Astrocyte of the spinal cord (primary cell): Measurements from ENCODE around the gene FOXRED1.
"Not testable (repeated sequence)": the region's sequence is repeated elsewhere in the genome, so short reads cannot be mapped to it uniquely, and the experiment has no call there.

Experiments used
- DNase-seq: peaks from one replicate; pipeline ENCODE4 v3.0.0; 2011; ENCODE audit warnings: low read depth, low spot score
- H3K4me3 ChIP-seq: 2 replicates; pipeline ENCODE4 v1.5.1; 2011; ENCODE audit warnings: low read depth, mild to moderate bottlenecking, low read length, moderate library complexity
- CTCF ChIP-seq: IDR thresholded peaks from 2 replicates; pipeline ENCODE4 v1.5.1; 2012; ENCODE audit warnings: low read depth, mild to moderate bottlenecking, low read length, inconsistent platforms
- in situ Hi-C: cut with HindIII; loops from 2 replicates; pipeline ENCODE4 v1.10.0; 2017; ENCODE audit warnings: low sequenced_read_pairs

FOXRED1 gene

GRCh38 chr11:126297004-126297403, 28.1 kb downstream of the FOXRED1 start:
- H3K4me3 ChIP-seq: no peak overlapping the region
- in situ Hi-C loops: no loop called here
- no peak for DNase-seq
- TF ChIP-seq CTCF: no peak

- DNase-seq: peak; percentile 93
- TF ChIP-seq CTCF: no peak
- in situ Hi-C loops: no loop called here
- H3K4me3 ChIP-seq: peak within 1 kb of the TSS; percentile 83
These were observed 34.9 kb downstream of the FOXRED1 start, which contains the start of gene DCPS for GRCh38 chr11:126303623-126304456. TSS of gene DCPS (plus strand) at chr11:126304060. CDS start at chr11:126304081, 21 bp downstream.

DNA sequence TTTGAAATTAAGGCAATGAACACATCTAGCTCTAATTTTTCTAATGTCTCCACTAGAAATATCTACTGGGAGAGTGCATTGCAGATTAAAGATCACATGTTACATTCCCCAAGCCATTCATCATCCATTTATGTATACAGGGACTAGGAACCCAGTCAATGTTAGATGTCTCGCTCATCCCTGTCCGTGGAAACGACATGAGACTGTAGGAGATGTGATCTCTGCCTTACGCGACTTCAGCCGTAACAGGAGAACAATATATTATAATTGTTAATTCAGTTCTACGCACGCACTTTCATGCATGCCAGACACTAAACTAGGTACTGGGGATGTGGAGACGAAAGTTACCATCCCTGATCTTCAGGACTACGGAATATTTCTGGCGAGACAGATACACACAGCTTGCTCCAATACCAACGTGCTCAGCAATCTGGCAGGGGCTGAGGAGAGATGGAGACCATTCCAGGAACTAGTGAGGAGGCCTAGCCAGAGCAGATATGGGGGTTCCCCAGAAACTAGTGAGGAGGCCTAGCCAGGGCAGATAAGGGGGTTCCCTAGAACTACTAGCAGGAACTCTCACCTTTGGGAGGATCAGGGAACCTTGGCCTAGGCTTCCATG, 35.6 kb downstream of the FOXRED1 start:
- DNase-seq: no peak
- no peak for TF ChIP-seq CTCF
- peak overlapping the region; percentile 83 for H3K4me3 ChIP-seq
- in situ Hi-C loops: no loop called here

GRCh38 chr11:126305699-126306098, 36.7 kb downstream of the FOXRED1 start:
- in situ Hi-C loops: no loop called here
- DNase-seq: no peak
- TF ChIP-seq CTCF: no peak
- H3K4me3 ChIP-seq: no peak overlapping the region

DNA sequence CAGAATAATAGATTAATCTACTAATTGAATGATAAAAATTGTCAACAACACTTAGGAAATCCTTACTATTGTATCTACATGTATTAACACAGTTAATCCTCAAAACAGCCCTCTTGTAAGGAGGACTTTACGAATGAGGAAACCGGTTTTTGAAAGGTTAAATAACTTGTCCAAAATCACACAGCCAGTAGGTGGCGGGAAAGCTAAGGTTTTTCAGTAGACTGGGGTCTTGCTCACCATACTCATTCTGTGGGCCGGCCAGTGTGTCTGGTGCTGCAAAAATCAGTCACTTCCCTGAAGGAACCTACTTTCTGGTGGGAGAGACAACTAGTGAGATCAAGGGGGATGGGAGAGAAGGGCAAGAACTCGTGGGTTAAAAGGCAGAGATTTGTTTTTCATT, 38.8 kb downstream of the FOXRED1 start:
- TF ChIP-seq CTCF: peak; percentile 55
- in situ Hi-C loops: no loop called here
- DNase-seq: peak; percentile 52
- H3K4me3 ChIP-seq: no peak overlapping the region

DNA sequence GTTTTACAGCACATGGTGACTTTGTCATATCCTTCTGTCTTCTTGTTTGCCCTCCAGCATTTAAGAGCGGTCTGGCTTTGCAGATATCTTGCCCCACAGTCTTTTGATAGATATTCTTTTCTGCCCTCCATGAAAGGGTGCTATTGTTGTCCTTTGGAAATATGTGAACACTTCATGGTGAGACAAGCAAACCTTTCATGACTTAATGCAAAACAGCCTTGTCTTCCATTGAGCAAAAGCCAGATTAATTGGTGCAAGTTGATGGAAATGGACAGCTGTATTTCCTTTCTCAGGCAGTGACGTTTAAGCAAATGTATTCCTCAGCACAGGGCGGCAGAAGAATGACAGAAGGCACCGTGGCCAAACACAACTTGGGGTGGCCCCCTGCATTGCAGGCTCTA, 39.3 kb downstream of the FOXRED1 start:
- DNase-seq: no peak
- in situ Hi-C loops: no loop called here
- no peak for TF ChIP-seq CTCF
- no peak overlapping the region for H3K4me3 ChIP-seq

- DNase-seq, in situ Hi-C loops, H3K4me3 ChIP-seq: not testable (repeated sequence)
These were observed 39.8 kb downstream of the FOXRED1 start for GRCh38 chr11:126308771-126309170.
